ENCODE results near the gene MYO1E. TPM values are rescaled to one million over a fixed set of nuclear protein-coding genes. Genes with fewer than 3 reads are reported as not detected.

Gene MYO1E
- total and polyA plus RNA-seq, 4 donors: 28.7 to 46.1 (median 38.7) TPM

DNA sequence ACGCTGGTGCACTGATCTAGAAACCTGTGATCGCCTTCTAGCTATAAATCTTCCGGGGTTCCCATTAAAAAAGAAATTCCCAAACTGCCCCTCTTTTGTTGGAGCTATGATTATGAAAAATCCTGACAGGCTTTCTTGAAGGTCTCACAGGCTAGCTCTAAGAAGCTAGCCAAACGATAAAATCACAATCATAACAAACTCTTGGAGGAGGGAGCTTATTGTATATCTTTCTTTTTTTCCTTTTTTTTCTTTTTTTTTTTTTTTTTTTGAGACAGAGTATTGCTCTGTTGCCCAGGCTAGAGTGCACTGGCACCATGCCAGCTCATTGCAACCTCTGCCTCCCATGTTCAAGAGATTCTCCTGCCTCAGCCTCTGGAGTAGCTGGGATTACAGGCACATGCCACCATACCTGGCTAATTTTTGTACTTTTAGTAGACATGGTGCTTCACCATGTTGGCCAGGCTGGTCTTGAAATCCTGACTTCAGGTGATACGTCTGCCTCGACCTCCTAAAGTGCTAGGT lies 72.0 kb downstream of the MYO1E start:
- peaks cover 2% of the 10 kb centered on the region for H3K27me3 ChIP-seq (ENCODE audit: control insufficient read depth, insufficient read depth, low read length)
- H3K4me1 ChIP-seq (ENCODE audit: control insufficient read depth, insufficient read depth, low read length): peaks cover 11% of the 10 kb centered on the region
- H3K9me3 ChIP-seq (ENCODE audit: control insufficient read depth, insufficient read depth, low read length): no peaks in the 10 kb centered on the region
- WGBS (ENCODE audit: insufficient coverage): 100% methylated on average over 2 of the region's 6 CpGs
- H3K27ac ChIP-seq (ENCODE audit: low read depth, low read length): no peak overlapping the region
- no peak for DNase-seq (ENCODE audit: low read depth in 4 of 6, low spot score in 6 of 6)
- no peak overlapping the region for H3K4me3 ChIP-seq (ENCODE audit: low read depth, low read length)
- no peaks in the 10 kb centered on the region for H3K36me3 ChIP-seq (ENCODE audit: control insufficient read depth, insufficient read depth, low read length)

DNA sequence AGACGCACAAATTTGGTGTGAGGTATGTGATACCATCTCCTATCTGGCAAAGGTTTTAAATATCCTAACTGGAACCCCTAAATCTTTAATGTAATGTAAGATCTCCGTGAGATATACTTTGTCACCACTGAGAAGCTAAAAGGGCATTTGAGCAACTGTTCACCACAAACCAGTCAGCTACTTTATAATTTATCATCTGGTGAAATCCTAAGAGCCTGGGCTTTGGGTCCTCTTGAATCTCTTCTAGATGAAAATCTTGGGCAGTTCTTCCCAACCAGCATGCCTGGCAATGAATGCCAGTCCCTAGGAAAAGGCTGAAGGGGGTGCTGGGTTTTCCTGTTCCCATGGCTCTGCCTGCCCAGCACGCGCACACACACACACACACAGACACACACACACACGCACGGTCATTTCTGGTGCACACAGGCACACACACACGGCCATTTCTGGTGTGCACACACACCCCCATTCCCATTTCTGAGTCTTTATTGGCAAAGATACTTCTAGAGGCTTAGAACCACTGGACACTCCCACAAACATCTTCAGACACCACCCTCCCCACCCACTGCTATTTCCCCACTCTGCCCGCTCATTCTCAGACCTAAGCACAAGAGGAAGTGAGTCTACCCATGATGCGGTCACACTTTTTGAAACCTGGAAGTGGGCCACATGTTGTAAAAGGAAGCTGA lies 72.6 kb downstream of the MYO1E start:
- WGBS (ENCODE audit: insufficient coverage): 66% methylated on average over 7 of the region's 9 CpGs
- no peaks in the 10 kb centered on the region for H3K36me3 ChIP-seq (ENCODE audit: control insufficient read depth, insufficient read depth, low read length)
- H3K4me3 ChIP-seq (ENCODE audit: low read depth, low read length): no peak overlapping the region
- H3K9me3 ChIP-seq (ENCODE audit: control insufficient read depth, insufficient read depth, low read length): no peaks in the 10 kb centered on the region
- peaks cover 16% of the 10 kb centered on the region for H3K4me1 ChIP-seq (ENCODE audit: control insufficient read depth, insufficient read depth, low read length)
- peak in 2 of 6 donors; percentile 30 to 55 for DNase-seq (ENCODE audit: low read depth in 4 of 6, low spot score in 6 of 6)
- no peak overlapping the region for H3K27ac ChIP-seq (ENCODE audit: low read depth, low read length)
- peaks cover 2% of the 10 kb centered on the region for H3K27me3 ChIP-seq (ENCODE audit: control insufficient read depth, insufficient read depth, low read length)

DNA sequence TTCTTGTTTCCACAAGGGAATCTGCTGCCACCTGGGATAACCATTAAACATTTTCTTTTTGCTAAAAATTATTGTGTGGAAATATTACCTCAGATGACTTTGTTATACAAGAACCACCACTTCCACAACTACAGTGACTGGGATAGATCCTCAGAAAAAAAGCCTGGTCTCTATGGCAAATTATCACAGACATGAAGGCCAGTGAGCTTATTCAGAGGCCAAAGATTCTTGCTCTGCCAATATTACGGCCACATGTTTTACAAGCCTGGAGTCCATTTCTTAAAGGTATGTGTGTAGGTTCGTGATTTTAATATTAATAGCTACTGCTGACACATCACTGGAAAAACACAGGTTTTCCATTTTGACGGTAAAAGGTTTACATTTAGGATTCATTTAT lies 73.8 kb downstream of the MYO1E start:
- H3K4me1 ChIP-seq (ENCODE audit: control insufficient read depth, insufficient read depth, low read length): peaks cover 20% of the 10 kb centered on the region
- no CpG with 5 or more reads among the region's 3 CpGs for WGBS (ENCODE audit: insufficient coverage)
- no peak overlapping the region for H3K27ac ChIP-seq (ENCODE audit: low read depth, low read length)
- H3K4me3 ChIP-seq (ENCODE audit: low read depth, low read length): no peak overlapping the region
- no peak for DNase-seq (ENCODE audit: low read depth in 4 of 6, low spot score in 6 of 6)
- H3K36me3 ChIP-seq (ENCODE audit: control insufficient read depth, insufficient read depth, low read length): no peaks in the 10 kb centered on the region
- peaks cover 2% of the 10 kb centered on the region for H3K27me3 ChIP-seq (ENCODE audit: control insufficient read depth, insufficient read depth, low read length)
- no peaks in the 10 kb centered on the region for H3K9me3 ChIP-seq (ENCODE audit: control insufficient read depth, insufficient read depth, low read length)

DNA sequence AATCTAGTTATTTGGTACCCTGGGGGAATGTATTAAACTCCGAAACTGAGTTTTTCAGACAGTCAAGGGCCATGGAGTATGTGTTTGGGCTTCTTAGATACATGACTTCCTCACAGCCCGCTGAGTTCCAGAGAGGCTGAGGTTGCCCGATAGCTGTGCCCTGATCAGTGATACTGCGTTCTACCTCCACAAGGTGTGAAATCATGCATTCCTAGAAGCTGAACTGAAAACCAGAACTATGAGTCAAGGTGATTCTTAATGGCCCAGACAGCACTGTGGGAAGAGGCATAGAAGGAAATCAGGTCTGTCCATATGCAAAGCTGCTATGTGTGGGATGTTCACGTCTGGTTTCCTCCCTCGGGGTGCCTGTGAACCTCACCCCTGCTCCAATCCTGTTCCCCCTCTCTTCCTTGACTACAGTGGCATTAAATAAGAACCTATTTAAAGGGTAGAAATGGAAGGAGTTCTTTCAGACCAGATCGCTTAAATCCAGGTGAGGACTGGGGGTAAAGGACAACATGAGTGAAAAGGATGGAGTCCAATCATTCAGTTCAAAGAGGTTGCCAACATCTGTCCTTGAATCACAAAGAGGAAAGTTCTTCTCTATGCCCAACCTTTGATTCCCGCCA lies 74.3 kb downstream of the MYO1E start:
- Histone ChIP-seq H3K9me3 (ENCODE audit: control insufficient read depth, insufficient read depth, low read length) (no peaks in the 10 kb centered on the region), H3K4me1 (ENCODE audit: control insufficient read depth, insufficient read depth, low read length) (peaks cover 20% of the 10 kb centered on the region), H3K27ac (ENCODE audit: low read depth, low read length) (no peak overlapping the region), H3K36me3 (ENCODE audit: control insufficient read depth, insufficient read depth, low read length) (no peaks in the 10 kb centered on the region), H3K4me3 (ENCODE audit: low read depth, low read length) (no peak overlapping the region), H3K27me3 (ENCODE audit: control insufficient read depth, insufficient read depth, low read length) (peaks cover 2% of the 10 kb centered on the region)
- no peak for DNase-seq (ENCODE audit: low read depth in 4 of 6, low spot score in 6 of 6)
- WGBS (ENCODE audit: insufficient coverage): 100% methylated on average over 1 of the region's 8 CpGs

DNA sequence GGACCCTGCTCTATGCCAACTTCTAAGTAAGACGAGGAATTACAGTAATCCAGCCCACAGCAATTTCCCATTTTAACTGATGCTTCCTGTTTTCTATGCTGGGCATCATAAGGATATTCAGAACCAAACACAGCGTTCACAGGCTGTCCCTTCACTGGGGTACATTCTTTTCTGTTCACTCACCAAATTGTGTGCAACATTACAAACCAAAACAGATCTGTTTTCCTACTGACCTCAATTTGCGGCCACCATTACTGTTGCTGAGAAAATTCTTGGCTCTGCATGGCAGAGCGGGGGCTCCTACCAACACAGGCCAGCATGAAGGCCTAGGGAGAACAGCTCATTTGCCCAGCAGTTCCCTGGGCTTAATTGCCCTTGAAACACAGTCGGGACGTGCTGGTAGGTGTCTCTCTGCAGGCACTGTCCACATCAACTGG lies 76.5 kb downstream of the MYO1E start:
- Histone ChIP-seq H3K36me3 (ENCODE audit: control insufficient read depth, insufficient read depth, low read length) (no peaks in the 10 kb centered on the region), H3K4me3 (ENCODE audit: low read depth, low read length) (no peak overlapping the region), H3K27me3 (ENCODE audit: control insufficient read depth, insufficient read depth, low read length) (peaks cover 2% of the 10 kb centered on the region), H3K27ac (ENCODE audit: low read depth, low read length) (peak overlapping the region; percentile 33), H3K4me1 (ENCODE audit: control insufficient read depth, insufficient read depth, low read length) (peaks cover 20% of the 10 kb centered on the region), H3K9me3 (ENCODE audit: control insufficient read depth, insufficient read depth, low read length) (no peaks in the 10 kb centered on the region)
- DNase-seq (ENCODE audit: low read depth in 4 of 6, low spot score in 6 of 6): peak in 1 of 6 donors; percentile 32
- 38% methylated on average over 6 of the region's 6 CpGs for WGBS (ENCODE audit: insufficient coverage)

DNA sequence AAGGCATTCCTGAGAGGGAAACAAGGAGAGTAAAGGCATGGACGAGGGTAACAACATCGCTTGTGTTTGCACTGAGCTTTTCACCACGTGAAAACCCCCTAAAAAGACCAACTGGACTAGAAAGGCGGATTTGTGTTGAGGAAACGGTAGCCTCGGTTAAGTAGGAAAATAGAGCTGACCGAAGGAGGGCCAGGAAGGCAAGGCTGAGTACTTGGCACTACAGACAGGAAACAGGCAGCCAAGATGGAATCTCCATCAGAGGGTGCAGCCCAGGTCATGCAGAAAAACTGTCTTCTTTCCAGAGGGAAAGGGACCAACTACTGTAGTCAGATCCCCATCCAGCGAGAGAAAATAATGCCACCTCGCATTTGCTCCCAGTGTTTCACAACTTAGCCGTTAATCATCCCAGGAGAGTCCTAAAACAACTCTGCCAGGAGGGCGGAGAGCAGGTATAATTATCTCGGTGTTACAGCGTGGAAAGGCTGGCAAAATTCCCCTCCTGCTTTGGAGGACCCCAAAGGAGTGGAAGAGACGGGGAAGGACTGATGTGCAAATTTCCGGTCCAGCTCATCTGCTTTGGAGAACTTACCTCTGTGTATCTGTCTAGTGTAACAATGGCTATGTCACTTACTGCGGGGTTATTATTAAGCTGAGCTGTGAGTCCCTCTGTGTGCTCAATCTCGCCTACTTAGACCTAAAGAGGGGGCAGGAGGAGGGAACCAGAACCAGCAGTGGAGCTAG lies 77.2 kb downstream of the MYO1E start:
- Histone ChIP-seq H3K27me3 (ENCODE audit: control insufficient read depth, insufficient read depth, low read length) (peaks cover 2% of the 10 kb centered on the region), H3K4me1 (ENCODE audit: control insufficient read depth, insufficient read depth, low read length) (peaks cover 20% of the 10 kb centered on the region), H3K4me3 (ENCODE audit: low read depth, low read length) (no peak overlapping the region), H3K9me3 (ENCODE audit: control insufficient read depth, insufficient read depth, low read length) (no peaks in the 10 kb centered on the region), H3K36me3 (ENCODE audit: control insufficient read depth, insufficient read depth, low read length) (no peaks in the 10 kb centered on the region), H3K27ac (ENCODE audit: low read depth, low read length) (no peak overlapping the region)
- 40% methylated on average over 4 of the region's 17 CpGs for WGBS (ENCODE audit: insufficient coverage)
- peak in 2 of 6 donors; percentile 35 to 59 for DNase-seq (ENCODE audit: low read depth in 4 of 6, low spot score in 6 of 6)

DNA sequence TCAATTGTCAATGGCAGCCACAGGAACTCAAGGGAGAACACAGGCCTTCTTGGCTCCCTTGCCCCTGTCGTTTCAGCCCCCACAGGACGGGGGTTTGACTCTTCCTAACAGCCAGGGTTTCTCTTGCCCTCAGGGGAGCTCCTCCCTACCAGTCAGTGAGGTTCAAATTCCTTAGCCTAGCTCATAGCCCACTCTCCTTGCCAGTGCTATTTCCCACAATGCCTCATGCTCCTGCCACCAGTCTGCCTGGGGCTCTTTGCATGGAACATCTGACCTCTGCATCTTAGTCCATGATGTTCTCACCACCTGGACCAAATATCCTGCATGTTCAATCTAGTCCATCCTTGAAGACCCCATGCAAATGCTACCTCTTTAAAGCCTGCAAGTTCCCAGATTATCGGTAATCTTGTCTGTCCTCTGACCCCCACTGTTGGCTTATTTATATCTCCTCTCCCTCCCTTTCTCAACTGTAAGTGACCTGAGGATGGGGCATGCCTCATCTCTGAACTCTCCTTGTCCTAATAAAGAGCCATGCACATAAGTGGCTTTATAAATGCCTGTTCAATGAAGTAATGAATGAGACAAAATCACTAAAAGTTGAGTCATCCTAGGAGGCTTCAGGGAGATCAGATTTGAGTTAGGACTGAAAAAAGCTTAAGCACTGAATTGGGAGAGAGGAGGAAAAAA lies 78.0 kb downstream of the MYO1E start:
- H3K36me3 ChIP-seq (ENCODE audit: control insufficient read depth, insufficient read depth, low read length): no peaks in the 10 kb centered on the region
- H3K27me3 ChIP-seq (ENCODE audit: control insufficient read depth, insufficient read depth, low read length): no peaks in the 10 kb centered on the region
- no peak overlapping the region for H3K4me3 ChIP-seq (ENCODE audit: low read depth, low read length)
- H3K27ac ChIP-seq (ENCODE audit: low read depth, low read length): no peak overlapping the region
- peaks cover 18% of the 10 kb centered on the region for H3K4me1 ChIP-seq (ENCODE audit: control insufficient read depth, insufficient read depth, low read length)
- 90% methylated on average over 3 of the region's 3 CpGs for WGBS (ENCODE audit: insufficient coverage)
- no peak for DNase-seq (ENCODE audit: low read depth in 4 of 6, low spot score in 6 of 6)
- no peaks in the 10 kb centered on the region for H3K9me3 ChIP-seq (ENCODE audit: control insufficient read depth, insufficient read depth, low read length)

DNA sequence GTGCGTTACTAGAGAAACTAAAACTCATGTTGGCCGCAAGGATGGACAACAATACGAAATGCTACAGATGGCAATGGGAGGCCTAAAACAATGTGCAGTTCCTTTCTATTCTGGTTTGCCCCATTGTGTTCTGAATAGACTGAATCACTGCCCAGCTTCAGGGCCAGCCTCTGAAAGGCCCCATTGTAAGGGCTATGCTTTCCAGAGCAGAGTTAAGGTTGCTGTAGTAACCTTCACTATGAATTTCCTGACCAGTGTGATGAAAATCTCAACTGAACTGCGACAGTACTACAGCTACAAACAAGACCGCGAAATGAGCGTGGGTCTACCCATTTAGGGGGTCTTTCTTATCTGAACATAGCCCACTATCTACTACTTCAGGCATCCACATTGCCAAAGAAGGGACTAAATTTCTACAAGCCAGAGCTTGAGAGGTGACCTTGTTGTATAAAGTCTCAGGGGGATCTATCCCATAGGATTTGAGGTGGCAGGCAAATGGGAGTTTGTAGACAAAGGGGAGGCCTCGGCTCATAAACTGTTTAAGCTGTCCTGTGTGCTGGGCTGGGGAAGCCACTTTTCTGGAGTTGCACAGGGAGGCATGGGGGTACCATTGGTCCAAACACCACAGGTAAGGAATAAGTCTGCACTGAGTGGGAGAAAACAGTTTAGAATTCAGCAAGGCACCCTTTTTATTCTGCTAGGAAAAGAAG lies 80.1 kb downstream of the MYO1E start:
- Histone ChIP-seq H3K36me3 (ENCODE audit: control insufficient read depth, insufficient read depth, low read length) (no peaks in the 10 kb centered on the region), H3K4me1 (ENCODE audit: control insufficient read depth, insufficient read depth, low read length) (peaks cover 18% of the 10 kb centered on the region), H3K27ac (ENCODE audit: low read depth, low read length) (peak overlapping the region; percentile 63), H3K4me3 (ENCODE audit: low read depth, low read length) (no peak overlapping the region), H3K27me3 (ENCODE audit: control insufficient read depth, insufficient read depth, low read length) (no peaks in the 10 kb centered on the region), H3K9me3 (ENCODE audit: control insufficient read depth, insufficient read depth, low read length) (no peaks in the 10 kb centered on the region)
- peak in 2 of 6 donors; percentile 80 for DNase-seq (ENCODE audit: low read depth in 4 of 6, low spot score in 6 of 6)
- WGBS (ENCODE audit: insufficient coverage): 30% methylated on average over 8 of the region's 8 CpGs

DNA sequence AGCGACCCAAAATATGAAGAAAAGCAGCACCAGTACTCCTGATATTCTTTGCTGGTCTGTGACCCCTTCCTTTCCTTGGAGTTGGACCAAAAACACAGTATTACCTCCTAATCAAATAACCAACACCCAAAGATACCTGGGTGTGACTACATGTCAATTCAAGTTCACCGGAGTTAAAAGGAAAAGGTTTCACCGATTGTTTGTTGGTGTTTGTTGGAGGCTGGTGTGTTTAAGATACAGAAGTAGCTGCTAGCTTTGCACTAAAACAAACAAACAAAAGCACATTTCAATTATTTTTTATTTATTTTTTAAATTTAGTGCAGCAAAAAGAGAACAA lies 81.5 kb downstream of the MYO1E start:
- no peak overlapping the region for H3K4me3 ChIP-seq (ENCODE audit: low read depth, low read length)
- no peaks in the 10 kb centered on the region for H3K36me3 ChIP-seq (ENCODE audit: control insufficient read depth, insufficient read depth, low read length)
- no peak for DNase-seq (ENCODE audit: low read depth in 4 of 6, low spot score in 6 of 6)
- no peaks in the 10 kb centered on the region for H3K9me3 ChIP-seq (ENCODE audit: control insufficient read depth, insufficient read depth, low read length)
- no peak overlapping the region for H3K27ac ChIP-seq (ENCODE audit: low read depth, low read length)
- H3K27me3 ChIP-seq (ENCODE audit: control insufficient read depth, insufficient read depth, low read length): no peaks in the 10 kb centered on the region
- H3K4me1 ChIP-seq (ENCODE audit: control insufficient read depth, insufficient read depth, low read length): peaks cover 14% of the 10 kb centered on the region
- WGBS (ENCODE audit: insufficient coverage): 100% methylated on average over 1 of the region's 3 CpGs
